DOHH2 (cell line): Measurements from ENCODE around the gene SHC4.

ENCODE experiments used
- H3F3A ChIP-seq: fragments of 200-600 bp; sonication (generic), shearing (Covaris generic); 2 replicates; pipeline ENCODE4 v1.6.0; 2016; ENCODE audit warnings: antibody characterized with exemption, mild to moderate bottlenecking; ENCODE audit not compliant: control insufficient read depth, insufficient read depth
- H3K27ac ChIP-seq: fragments of 200-600 bp; sonication (generic); 2 replicates; pipeline ENCODE4 v1.5.1; 2014; ENCODE audit warnings: low read depth, mild to moderate bottlenecking, low read length, moderate library complexity
- H3K27me3 ChIP-seq: fragments of 200-600 bp; sonication (generic); 2 replicates; pipeline ENCODE4 v1.6.1; 2014; ENCODE audit warnings: mild to moderate bottlenecking, low read length, mixed read lengths; ENCODE audit not compliant: control insufficient read depth
- H3K36me3 ChIP-seq: fragments of 200-600 bp; sonication (generic); 2 replicates; pipeline ENCODE4 v1.6.1; 2014; ENCODE audit warnings: mild to moderate bottlenecking, low read length, moderate library complexity, mixed read lengths; ENCODE audit not compliant: control insufficient read depth
- H3K4me1 ChIP-seq: fragments of 200-600 bp; sonication (generic); 2 replicates; pipeline ENCODE4 v1.6.1; 2014; ENCODE audit warnings: mild to moderate bottlenecking, low read length, mixed read lengths; ENCODE audit not compliant: control insufficient read depth
- H3K4me2 ChIP-seq: fragments of 200-600 bp; sonication (generic); 2 replicates; pipeline ENCODE4 v1.6.0; 2014; ENCODE audit warnings: mild to moderate bottlenecking, low read length, moderate library complexity
- H3K4me3 ChIP-seq: fragments of 200-600 bp; sonication (generic); 2 replicates; pipeline ENCODE4 v1.5.1; 2014; ENCODE audit warnings: mild to moderate bottlenecking, low read length, mixed read lengths
- H3K79me2 ChIP-seq: fragments of 200-600 bp; sonication (generic); 2 replicates; pipeline ENCODE4 v1.6.1; 2014; ENCODE audit warnings: mild to moderate bottlenecking, low read length, mixed read lengths; ENCODE audit not compliant: control insufficient read depth
- H3K9me2 ChIP-seq: fragments of 200-600 bp; sonication (generic); replicated peaks from 2 replicates; pipeline ENCODE4 v1.6.1; 2014; ENCODE audit warnings: mild to moderate bottlenecking, low read length, mixed read lengths; ENCODE audit not compliant: control insufficient read depth
- H3K9me3 ChIP-seq: fragments of 200-600 bp; sonication (generic); 2 replicates; pipeline ENCODE4 v1.6.1; 2014; ENCODE audit warnings: antibody characterized with exemption, low read length, mixed read lengths; ENCODE audit not compliant: control insufficient read depth, insufficient read depth
- H4K20me1 ChIP-seq: fragments of 200-600 bp; sonication (generic); 2 replicates; pipeline ENCODE4 v1.6.0; 2014; ENCODE audit warnings: low read depth, mild to moderate bottlenecking, antibody characterized with exemption, low read length, moderate library complexity; ENCODE audit not compliant: control insufficient read depth, insufficient read depth
- CTCF ChIP-seq: fragments of 200-600 bp; sonication (generic); IDR thresholded peaks from one replicate; pipeline ENCODE4 v1.5.1; 2014; ENCODE audit warnings: antibody characterized with exemption, mild to moderate bottlenecking, low read depth, low read length; ENCODE audit not compliant: poor library complexity, severe bottlenecking
- EZH2phosphoT487 ChIP-seq: fragments of 200-600 bp; sonication (generic); IDR thresholded peaks from 2 replicates; pipeline ENCODE4 v1.6.1; 2017; ENCODE audit warnings: borderline replicate concordance, mild to moderate bottlenecking, antibody characterized with exemption, low read length, moderate library complexity, mixed read lengths

SHC4 gene

GRCh38 chr15:48888191-48888590 is 75.5 kb downstream of the SHC4 start:
- no peaks in the 10 kb centered on the region for H4K20me1 ChIP-seq
- H3K27ac ChIP-seq, result no peak overlapping the region
- no peaks in the 10 kb centered on the region for H3F3A ChIP-seq
- H3K36me3 ChIP-seq, result no peaks in the 10 kb centered on the region
- H3K27me3 ChIP-seq, result peaks cover 3% of the 10 kb centered on the region; the same call in 1 of the 2 replicates
- H3K4me1 ChIP-seq, result no peaks in the 10 kb centered on the region
- no peaks in the 10 kb centered on the region for H3K79me2 ChIP-seq
- TF ChIP-seq EZH2phosphoT487 (no peak), CTCF (no peak)
- H3K4me2 ChIP-seq, result no peak overlapping the region
- no peak overlapping the region for H3K4me3 ChIP-seq
- no peaks in the 10 kb centered on the region for H3K9me3 ChIP-seq
- no peaks in the 10 kb centered on the region for H3K9me2 ChIP-seq

- no peak overlapping the region for H3K4me3 ChIP-seq
- H3K9me3 ChIP-seq, result no peaks in the 10 kb centered on the region
- no peaks in the 10 kb centered on the region for H3K36me3 ChIP-seq
- H3K27me3 ChIP-seq, result peaks cover 3% of the 10 kb centered on the region; the same call in 1 of the 2 replicates
- TF ChIP-seq CTCF (no peak), EZH2phosphoT487 (no peak)
- H3K9me2 ChIP-seq, result no peaks in the 10 kb centered on the region
- H4K20me1 ChIP-seq, result no peaks in the 10 kb centered on the region
- no peaks in the 10 kb centered on the region for H3K79me2 ChIP-seq
- H3K4me1 ChIP-seq, result no peaks in the 10 kb centered on the region
- no peaks in the 10 kb centered on the region for H3F3A ChIP-seq
- no peak overlapping the region for H3K4me2 ChIP-seq
- no peak overlapping the region for H3K27ac ChIP-seq
Observed at GRCh38 chr15:48887144-48887543, 76.6 kb downstream of the SHC4 start.

- H3K27ac ChIP-seq, result no peak overlapping the region
- H3F3A ChIP-seq, result no peaks in the 10 kb centered on the region
- TF ChIP-seq CTCF (no peak), EZH2phosphoT487 (no peak)
- H3K4me2 ChIP-seq, result no peak overlapping the region
- peaks cover 3% of the 10 kb centered on the region; the same call in 1 of the 2 replicates for H3K27me3 ChIP-seq
- no peaks in the 10 kb centered on the region for H4K20me1 ChIP-seq
- no peak overlapping the region for H3K4me3 ChIP-seq
- H3K4me1 ChIP-seq, result peaks cover 13% of the 10 kb centered on the region
- H3K36me3 ChIP-seq, result peaks cover 16% of the 10 kb centered on the region
- H3K79me2 ChIP-seq, result peaks cover 21% of the 10 kb centered on the region
- no peaks in the 10 kb centered on the region for H3K9me3 ChIP-seq
- no peaks in the 10 kb centered on the region for H3K9me2 ChIP-seq
Observed at GRCh38 chr15:48883699-48884098, 80.0 kb downstream of the SHC4 start.
